Raji (cell line): ENCODE results near the gene SEMA4B.
A peak's percentile ranks its signal among the peaks of the same experiment; 100 is the strongest.

ENCODE experiments used
- POLR2A ChIP-seq: IDR thresholded peaks from 2 replicates; pipeline ENCODE4 v1.6.1; 2011; ENCODE audit warnings: low read depth, low read length, control low read depth; ENCODE audit not compliant: insufficient read depth

The SEMA4B gene

GRCh38 chr15:90211440-90212143, 10.5 kb downstream of the SEMA4B start:
- TF ChIP-seq POLR2A: no peak

GRCh38 chr15:90212221-90213098, 11.3 kb downstream of the SEMA4B start:
- no peak for TF ChIP-seq POLR2A

DNA sequence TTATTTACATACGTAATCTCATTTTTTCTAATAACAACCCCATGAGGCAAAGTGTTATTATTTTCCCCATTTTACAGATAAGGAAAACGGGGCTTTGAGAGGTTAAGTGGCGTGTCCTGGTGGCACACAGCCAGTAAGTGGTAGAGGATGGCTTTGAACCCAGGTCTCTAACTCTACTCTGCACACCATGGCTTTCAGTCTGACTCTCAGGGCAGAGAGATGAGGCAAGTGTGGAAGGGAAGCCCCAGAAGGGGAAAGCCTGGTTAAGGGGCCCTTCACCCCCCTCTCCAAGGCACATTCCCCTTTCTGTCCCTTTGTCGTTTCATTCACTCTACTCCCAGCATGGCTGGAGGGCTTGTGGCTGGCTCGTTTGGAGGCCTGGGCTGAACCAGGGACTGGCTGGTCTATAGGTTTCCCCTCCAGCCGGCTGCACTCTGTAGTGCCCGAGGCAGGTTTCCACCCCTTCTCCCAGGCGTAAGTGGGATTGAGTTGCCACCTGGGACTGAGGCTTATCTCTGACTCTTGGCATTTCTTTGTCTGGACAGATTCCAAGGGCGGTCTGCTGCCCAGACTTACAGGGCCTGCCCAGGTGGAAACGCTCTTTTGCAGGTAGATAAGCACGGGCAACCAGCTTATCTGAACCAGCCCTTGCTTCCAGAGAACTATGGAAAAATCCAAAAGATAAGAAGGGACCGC, 12.1 kb downstream of the SEMA4B start:
- TF ChIP-seq POLR2A: no peak

GRCh38 chr15:90213818-90214204, 12.7 kb downstream of the SEMA4B start:
- no peak for TF ChIP-seq POLR2A

DNA sequence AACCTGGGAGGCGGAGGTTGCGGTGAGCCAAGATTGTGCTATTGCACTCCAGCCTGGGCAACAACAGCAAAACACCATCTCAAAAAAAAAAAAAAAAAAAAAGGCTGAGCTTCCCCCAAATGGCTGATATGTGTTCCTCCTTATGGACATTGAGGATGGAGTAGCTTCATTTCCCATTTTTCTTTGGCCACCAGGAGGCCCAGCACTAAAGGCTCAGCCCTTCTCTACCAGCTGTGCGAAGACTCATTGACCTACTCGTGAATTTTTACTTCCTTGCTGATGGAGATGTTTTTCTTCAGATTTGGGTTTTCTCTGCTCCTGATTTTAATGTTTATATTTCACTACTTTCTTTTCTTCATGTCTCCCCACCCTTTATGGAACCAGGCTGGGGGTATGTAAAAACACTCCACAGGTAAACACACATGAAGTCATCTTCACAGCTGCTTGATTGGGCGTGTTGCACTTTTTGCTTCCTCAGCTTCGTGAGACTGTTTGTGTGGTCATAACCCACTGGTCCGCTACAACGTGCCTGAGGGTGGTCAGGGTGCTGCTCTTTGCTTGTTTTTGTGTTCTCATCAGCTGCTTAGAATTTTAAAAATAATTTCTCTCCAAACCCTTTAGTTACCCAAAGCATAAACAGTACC, 13.5 kb downstream of the SEMA4B start:
- 0 out of 2 replicates have a peak, but pooled peaks have one; percentile 12 for TF ChIP-seq POLR2A

DNA sequence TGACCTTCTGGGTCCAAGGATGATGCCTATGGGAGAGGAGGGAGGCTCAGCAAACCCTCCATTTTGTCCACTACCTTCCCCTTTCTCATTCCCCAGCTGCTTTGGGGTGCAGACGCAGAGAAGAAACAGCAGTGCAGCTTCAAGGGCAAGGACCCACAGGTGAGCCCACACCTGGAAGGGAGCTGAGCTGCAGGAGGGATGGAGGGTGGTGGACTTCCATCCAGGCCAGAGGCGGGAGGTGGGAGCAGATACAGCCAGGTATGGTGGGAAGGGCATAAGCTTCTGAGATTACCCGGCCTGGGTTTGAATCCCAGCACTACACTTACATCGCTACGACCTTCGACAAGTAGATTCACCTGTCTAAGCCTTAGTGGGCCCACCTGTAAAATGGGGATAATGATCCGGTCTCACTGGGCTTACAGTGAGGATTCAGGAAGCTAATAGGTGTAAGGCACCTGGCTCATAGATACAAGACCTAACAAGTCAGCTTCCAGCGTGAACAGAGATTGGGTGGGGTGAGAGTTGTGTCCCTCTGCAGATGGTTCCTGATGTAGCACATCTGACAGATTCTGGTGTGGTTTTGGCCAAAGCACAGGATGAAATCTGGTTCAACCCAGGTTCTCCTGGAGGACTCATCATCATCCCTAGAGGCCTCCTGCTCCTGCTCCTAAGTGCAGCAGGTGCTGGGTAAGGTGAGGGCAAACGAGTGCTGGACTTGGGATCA, 16.7 kb downstream of the SEMA4B start:
- TF ChIP-seq POLR2A: no peak

DNA sequence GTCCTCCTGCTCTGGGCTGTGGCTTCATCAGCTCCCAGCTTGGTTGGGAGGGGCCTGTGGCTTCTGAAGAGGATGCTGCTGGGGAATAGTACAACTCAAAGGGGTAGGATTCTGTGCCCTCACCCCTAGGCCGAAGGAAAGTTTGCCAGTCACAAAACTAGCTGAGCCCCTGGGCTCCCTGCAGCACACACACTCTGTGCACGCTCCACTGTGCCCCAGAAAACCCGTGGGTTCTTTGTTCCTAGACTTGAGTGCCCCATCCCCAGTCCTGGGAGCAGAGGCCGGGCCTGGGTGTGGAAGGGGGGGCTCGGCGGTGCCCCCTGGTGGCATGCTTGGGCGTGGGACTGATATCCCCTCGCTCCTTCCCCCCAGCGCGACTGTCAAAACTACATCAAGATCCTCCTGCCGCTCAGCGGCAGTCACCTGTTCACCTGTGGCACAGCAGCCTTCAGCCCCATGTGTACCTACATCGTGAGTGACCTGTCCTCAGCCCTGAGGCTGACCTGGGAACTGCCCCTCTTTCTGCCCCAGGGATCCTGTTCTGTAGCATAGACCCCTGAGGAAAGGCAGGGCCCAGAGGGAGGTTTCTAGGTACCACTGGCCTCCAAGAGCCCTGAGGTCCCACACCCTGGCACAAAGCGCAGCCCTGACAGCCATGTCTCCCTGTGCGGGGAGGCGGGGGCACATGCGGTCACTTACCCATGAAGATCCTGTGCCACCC, 18.5 kb downstream of the SEMA4B start:
- TF ChIP-seq POLR2A: no peak

- no peak for TF ChIP-seq POLR2A
These were observed 20.2 kb downstream of the SEMA4B start for GRCh38 chr15:90221246-90221900.

GRCh38 chr15:90222547-90222946, 21.4 kb downstream of the SEMA4B start:
- TF ChIP-seq POLR2A: no peak

- TF ChIP-seq POLR2A: no peak
These were observed 22.5 kb downstream of the SEMA4B start for GRCh38 chr15:90223441-90224165.

GRCh38 chr15:90225047-90225446, 23.9 kb downstream of the SEMA4B start:
- TF ChIP-seq POLR2A: no peak

GRCh38 chr15:90225504-90226234, 24.5 kb downstream of the SEMA4B start:
- no peak for TF ChIP-seq POLR2A
